ENCODE data around the gene MDGA2.

Gene MDGA2

DNA sequence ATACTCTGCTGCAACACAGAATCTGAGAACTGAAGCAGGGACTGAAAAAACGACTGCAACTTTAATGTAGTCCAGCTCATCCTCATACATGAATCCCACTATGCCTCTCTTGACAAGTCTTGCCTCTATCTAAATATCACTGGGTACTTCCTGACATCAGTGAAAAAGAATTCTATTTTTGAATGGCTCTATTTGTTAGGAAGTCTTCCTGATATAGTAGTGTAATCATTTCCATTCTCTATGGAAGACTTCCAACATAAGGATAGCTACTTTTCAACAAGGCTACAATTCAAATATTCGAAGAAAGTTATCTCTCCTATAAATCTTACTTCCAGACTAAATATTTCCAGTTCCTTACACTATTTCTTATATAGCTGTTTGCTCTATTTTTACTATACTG is 167.5 kb downstream of the MDGA2 start:
- Histone ChIP-seq H3K27me3 (no peaks in the 10 kb centered on the region), H3K36me3 (no peaks in the 10 kb centered on the region), H3K4me1 (no peaks in the 10 kb centered on the region), H3K4me3 (ENCODE audit: low read depth, low read length) (no peak overlapping the region), H3K9me3 (no peaks in the 10 kb centered on the region)
- no peak for DNase-seq
- TF ChIP-seq, protein P1, sequence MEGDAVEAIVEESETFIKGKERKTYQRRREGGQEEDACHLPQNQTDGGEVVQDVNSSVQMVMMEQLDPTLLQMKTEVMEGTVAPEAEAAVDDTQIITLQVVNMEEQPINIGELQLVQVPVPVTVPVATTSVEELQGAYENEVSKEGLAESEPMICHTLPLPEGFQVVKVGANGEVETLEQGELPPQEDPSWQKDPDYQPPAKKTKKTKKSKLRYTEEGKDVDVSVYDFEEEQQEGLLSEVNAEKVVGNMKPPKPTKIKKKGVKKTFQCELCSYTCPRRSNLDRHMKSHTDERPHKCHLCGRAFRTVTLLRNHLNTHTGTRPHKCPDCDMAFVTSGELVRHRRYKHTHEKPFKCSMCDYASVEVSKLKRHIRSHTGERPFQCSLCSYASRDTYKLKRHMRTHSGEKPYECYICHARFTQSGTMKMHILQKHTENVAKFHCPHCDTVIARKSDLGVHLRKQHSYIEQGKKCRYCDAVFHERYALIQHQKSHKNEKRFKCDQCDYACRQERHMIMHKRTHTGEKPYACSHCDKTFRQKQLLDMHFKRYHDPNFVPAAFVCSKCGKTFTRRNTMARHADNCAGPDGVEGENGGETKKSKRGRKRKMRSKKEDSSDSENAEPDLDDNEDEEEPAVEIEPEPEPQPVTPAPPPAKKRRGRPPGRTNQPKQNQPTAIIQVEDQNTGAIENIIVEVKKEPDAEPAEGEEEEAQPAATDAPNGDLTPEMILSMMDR (IDR thresholded peaks at IDR 0.05; ENCODE audit: low read depth, low read length) = no peak

DNA sequence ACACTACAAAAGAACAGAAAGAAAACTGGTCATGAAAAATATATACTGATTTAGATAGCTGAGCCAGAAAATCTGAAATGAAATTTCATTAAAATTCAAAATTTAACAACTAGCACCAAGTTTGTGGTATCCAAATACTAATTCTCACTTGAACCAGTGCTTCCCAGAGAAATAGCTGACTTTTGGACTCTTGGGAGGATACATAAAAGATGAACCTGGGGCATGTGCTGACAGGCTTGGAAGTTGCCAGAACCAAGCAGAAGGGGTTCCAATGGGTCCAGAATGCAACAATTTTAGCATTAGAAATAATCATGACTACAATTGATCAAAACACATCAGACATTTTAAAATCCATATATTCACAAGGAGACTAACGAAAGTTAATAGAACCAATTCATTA is 175.0 kb downstream of the MDGA2 start:
- DNase-seq = no peak
- no peak overlapping the region for H3K4me3 ChIP-seq (ENCODE audit: low read depth, low read length)
- no peaks in the 10 kb centered on the region for H3K4me1 ChIP-seq
- TF ChIP-seq, protein P1 (IDR thresholded peaks at IDR 0.05; ENCODE audit: low read depth, low read length) = no peak
- H3K27me3 ChIP-seq = no peaks in the 10 kb centered on the region; the same call in none of the 2 replicates
- no peaks in the 10 kb centered on the region for H3K36me3 ChIP-seq
- H3K9me3 ChIP-seq = no peaks in the 10 kb centered on the region

DNA sequence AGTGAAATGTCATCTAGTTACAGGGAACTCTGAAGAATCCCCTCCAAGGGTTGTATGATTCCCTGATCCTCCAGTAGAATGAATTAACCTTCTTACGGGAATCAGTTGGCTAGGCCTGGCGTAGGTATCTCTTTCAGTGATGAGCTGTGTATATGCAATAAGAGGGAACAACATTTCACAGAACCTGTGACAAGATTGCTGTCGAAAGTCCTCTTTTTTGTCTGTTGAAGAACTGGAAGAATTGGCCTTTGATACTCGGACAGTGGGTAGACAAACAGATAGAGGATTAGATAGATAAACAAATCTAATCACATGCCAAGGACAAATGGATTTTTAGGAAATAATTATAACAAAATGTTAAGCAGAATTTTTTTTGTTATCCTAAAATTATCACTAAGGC is 184.6 kb downstream of the MDGA2 start:
- Histone ChIP-seq H3K4me3 (ENCODE audit: low read depth, low read length) (no peak overlapping the region), H3K4me1 (no peaks in the 10 kb centered on the region), H3K36me3 (no peaks in the 10 kb centered on the region), H3K27me3 (no peaks in the 10 kb centered on the region), H3K9me3 (no peaks in the 10 kb centered on the region)
- TF ChIP-seq, protein P1 (IDR thresholded peaks at IDR 0.05; ENCODE audit: low read depth, low read length) = no peak
- no peak for DNase-seq

DNA sequence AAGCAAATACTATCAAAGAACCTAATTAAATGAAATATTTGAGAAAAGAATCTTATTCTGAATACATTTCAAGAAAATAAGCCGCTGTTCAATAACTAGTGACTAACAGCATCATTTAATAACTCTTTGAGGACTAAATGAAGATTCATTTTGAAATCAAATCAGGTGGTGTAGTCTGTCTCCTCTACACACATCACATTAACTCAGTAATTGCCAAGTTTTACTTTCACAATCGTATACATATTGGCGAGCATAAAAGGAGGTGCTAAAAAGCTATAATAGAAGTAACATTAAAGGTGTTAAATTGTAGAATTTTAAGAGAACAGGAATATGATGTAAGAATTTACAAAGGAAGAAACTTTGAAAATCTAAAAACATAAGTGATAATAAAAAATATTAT is 185.1 kb downstream of the MDGA2 start:
- no peaks in the 10 kb centered on the region for H3K9me3 ChIP-seq
- no peaks in the 10 kb centered on the region for H3K4me1 ChIP-seq
- no peaks in the 10 kb centered on the region for H3K36me3 ChIP-seq
- no peak overlapping the region for H3K4me3 ChIP-seq (ENCODE audit: low read depth, low read length)
- DNase-seq = no peak
- no peaks in the 10 kb centered on the region for H3K27me3 ChIP-seq
- TF ChIP-seq, protein P1 (IDR thresholded peaks at IDR 0.05; ENCODE audit: low read depth, low read length) = no peak

DNA sequence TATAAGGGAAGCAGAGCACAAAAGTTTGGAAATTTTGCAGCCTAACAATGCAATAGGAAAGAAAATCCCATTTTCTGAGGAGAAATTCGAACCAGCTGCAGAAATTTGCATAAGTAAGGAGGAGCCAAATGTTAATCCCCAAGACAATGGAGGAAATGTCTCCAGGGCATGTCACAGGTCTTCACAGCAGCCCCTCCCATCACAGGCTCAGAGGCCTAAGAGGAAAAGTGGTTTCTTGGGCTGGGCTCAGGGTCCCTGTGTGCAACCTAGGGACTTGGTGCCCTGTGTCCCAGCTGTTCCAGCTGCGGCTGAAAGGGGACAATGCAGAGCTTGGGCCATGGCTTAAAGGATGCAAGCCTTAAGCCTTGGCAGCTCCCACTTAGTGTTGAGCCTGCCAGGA is 190.0 kb downstream of the MDGA2 start:
- TF ChIP-seq, protein P1 (IDR thresholded peaks at IDR 0.05; ENCODE audit: low read depth, low read length) = no peak
- Histone ChIP-seq H3K4me3 (ENCODE audit: low read depth, low read length) (no peak overlapping the region), H3K36me3 (no peaks in the 10 kb centered on the region)

DNA sequence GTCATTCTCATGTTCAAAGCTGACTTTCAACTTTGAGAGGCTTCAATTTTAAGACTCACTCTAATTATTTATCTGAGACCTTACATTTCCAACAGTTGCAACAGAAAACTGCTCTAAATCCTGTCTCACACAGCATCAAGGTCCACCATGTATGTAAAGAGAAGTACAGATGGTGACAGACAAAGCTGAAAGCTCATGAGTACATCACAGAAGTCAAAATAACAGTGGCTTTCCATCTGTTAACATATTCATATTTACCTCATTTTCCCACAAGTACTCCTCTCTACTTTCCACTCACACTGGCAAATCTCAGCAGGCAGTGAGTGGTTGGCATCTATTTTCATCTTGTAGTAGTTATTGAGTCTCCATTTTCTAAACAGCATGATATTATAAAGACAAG is 192.0 kb downstream of the MDGA2 start:
- H3K4me3 ChIP-seq (ENCODE audit: low read depth, low read length) = no peak overlapping the region
- H3K4me1 ChIP-seq = no peaks in the 10 kb centered on the region
- no peak for DNase-seq
- TF ChIP-seq, protein P1 (IDR thresholded peaks at IDR 0.05; ENCODE audit: low read depth, low read length) = no peak
- no peaks in the 10 kb centered on the region for H3K9me3 ChIP-seq
- no peaks in the 10 kb centered on the region for H3K36me3 ChIP-seq
- no peaks in the 10 kb centered on the region for H3K27me3 ChIP-seq

More for the DNA sequence above, 190.0 kb downstream of the MDGA2 start:
- DNase-seq = no peak
- H3K27me3 ChIP-seq = no peaks in the 10 kb centered on the region
- H3K9me3 ChIP-seq = no peaks in the 10 kb centered on the region
- H3K4me1 ChIP-seq = no peaks in the 10 kb centered on the region

All from BE2C (cell line).